CD4-positive, alpha-beta T cell treated with Interleukin-6 for 4 hours (primary cell): ENCODE data around the gene CCDC91.
"Not testable (repeated sequence)": the region's sequence is repeated elsewhere in the genome, so short reads cannot be mapped to it uniquely, and the experiment has no call there.

ENCODE experiments used
- DNase-seq: peaks from one replicate; pipeline ENCODE4 v3.0.0-alpha.2; 2020; ENCODE audit warnings: mixed read lengths

CCDC91 gene

DNA sequence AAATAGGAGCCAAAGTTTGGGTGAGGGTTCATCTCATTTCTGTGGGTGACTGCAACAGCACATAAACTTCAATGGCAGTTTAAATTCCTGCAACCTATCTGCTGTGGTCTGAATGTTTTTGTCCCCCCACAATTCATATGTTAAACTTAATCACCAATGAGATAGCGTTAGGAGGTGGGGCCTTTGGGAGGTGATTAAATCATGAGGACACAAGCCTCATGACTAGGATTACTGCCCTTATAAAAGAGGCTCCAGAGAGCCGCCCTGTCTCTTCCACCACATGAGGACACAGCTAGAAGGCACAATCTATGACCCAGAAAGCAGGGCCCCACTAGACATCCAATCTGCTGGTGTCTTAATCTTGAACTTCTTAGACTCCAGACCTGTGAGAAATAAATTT, 3.8 kb upstream of the CCDC91 start:
- DNase-seq = no peak

DNA sequence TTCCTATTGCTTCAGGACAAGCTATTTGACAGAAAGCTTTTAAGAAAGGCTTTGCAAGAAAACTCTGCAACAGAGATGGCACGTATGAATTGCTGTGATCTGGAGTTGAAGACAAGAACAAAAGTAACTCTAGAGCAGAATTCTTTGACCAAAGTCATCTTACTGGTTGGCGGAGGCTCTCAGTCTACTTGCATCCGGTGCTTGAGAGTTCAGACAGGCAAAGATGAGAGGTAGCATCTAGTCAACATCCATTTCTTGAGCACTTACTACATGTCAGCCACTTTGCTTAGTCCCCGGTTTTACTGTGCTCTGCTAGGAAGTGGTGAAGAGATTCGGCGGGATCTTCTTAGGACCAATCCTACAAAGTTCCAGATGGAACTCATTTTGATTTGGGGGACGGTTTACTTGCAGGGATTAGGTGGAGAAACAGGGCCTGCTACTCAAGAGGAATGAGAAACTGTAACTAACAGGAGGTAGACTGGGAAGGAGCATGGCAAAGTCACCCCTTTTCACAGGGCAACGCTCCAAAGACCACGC, 404 bp upstream of the CCDC91 start:
- peak; percentile 27 for DNase-seq

DNA sequence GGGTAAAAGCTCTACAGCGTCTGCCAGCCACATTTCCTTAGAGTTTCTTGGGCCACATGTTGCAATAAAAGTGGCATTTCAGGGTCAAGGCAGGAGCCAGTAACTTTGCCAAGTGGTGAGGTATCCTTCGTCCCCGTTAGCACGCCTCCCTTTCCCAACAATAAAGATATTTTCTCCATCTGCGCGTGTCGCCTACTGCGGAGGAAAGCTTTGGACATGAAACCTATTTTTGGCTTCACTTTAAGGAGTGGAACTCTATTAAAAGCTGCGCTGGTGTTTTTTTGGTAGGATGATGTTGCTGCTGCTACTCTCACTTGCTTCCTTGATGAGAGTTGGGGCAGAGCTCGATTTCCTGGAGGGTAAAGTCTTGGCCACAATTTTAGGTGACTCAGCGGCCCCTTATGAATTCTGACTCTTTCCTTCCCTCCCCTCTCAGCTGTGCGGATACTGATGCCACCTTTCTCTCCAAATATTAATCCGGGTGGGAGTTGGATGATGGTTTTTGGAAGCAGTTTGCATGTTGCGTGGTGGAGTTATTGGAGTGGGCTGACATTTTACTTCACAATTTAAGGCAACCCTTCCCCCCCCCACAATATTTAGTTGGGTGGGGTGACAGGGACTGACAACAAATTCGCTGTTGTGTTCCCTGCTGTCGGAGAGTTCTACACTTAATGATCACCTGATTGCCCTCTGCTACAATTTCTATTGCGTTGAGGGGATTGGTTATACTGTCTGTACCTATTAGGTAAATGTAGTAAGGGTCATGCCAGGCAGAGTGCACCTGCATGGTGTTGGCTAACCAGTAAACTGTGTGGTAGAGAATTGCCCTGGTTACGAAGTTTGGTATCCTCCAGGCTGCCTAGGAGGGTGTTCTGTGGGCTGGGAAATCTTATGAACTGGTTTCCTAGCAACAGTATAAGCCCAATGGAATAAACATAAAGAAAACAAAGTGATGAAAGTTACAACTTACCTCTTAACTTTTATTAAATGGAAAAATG, 1.1 kb downstream of the CCDC91 start:
- DNase-seq = peak; percentile 61

DNA sequence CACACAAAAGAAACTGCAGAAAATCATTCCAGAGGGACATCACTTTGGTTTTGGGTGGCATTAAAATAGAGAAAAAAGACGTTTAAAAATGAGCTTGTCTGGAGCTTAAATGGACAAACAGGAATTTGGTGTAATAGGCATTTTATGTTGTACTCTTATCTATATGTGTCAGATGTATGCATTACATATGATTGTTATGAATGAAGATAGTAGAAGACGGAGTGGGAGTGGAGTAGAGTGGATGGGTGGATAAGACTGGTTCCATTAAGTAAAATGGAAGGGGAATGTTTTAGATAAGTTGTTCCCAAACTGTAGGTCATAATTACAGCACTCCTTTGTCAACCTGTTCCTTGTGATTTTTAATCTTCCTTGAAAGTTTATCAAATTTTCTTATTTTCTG, 1.9 kb downstream of the CCDC91 start:
- DNase-seq = no peak

DNA sequence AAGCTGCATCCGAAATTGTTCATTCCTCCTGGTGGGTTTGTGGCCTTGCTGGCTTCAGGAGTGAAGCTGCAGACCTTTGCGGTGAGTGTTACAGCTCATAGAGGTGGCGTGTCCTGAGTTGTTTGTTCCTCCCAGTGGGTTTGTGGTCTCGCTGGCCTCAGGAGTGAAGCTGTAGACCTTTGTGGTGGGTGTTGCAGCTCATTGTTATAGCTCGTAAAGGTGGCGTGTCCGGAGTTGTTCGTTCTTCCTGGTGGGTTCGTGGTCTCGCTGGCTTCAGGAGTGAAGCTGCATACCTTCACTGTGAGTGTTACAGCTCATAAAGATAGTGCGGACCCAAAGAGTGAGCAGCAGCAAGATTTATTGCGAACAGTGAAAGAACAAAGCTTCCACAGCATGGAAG, 4.4 kb downstream of the CCDC91 start:
- DNase-seq = not testable (repeated sequence)

DNA sequence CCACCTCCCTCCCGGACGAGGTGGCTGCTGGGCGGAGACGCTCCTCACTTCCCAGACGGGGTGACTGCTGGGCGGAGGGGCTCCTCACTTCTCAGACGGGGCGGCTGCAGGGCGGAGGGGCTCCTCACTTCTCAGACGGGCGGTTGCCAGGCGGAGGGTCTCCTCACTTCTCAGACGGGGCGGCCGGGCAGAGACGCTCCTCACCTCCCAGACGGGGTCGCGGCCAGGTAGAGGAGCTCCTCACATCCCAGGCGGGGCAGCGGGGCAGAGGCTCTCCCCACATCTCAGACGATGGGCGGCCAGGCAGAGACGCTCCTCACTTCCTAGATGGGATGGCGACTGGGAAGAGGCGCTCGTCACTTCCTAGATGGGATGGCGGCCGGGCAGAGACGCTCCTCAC, 10.9 kb downstream of the CCDC91 start:
- DNase-seq = not testable (repeated sequence)

DNA sequence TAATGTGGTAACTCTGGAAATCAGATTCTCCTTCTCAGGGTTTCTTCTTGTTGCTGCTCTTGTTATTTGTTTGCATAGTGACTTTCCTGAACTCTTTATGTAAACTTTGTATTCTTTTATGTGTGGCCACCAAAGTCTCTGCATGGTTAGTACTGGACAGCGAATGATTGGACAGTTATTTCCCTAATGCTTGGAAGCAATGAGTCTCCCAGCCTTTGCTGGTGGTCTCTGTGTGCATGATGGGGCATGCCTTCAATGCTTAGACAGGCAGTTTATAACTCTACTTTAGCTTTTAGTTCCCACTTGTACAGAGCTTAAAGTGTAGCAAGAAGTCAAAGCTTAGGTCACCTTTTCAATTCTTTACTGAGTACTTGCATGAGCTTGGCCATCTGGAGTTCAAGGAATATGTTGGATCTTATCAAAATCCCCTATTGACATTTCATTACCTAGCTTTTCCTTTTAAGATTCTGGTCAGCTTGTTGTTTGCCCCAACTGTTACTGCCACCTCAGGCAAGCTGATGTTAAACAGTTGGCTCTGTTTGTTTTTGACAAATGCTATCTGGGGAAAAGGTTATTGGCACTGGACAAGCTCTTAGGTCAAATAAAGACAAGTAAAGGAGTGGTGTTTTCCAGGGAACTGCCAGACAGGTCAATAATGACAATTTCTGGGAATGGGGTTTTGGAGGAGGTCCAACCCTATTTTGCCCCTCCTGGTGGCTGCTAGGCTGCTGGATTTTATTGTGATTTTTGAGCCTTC, 12.3 kb downstream of the CCDC91 start:
- DNase-seq = no peak

DNA sequence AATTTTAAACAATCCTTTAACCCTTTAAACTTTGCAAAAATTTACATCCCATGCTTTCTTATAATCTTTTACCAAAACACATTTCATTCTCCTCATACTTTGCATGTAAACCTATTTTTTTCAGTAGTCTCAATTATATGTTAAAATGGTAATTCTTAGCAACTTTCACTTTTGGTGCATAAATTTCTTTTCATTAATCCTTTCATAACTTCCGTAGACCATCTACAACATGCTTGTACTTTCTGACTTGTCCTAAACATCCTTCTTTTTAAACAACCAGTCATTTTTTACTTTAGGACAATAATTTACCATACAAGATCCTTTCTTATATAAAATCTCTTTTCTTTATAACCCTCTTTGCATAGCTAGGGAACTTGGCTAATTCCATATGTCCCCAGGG, 19.5 kb downstream of the CCDC91 start:
- no peak for DNase-seq

DNA sequence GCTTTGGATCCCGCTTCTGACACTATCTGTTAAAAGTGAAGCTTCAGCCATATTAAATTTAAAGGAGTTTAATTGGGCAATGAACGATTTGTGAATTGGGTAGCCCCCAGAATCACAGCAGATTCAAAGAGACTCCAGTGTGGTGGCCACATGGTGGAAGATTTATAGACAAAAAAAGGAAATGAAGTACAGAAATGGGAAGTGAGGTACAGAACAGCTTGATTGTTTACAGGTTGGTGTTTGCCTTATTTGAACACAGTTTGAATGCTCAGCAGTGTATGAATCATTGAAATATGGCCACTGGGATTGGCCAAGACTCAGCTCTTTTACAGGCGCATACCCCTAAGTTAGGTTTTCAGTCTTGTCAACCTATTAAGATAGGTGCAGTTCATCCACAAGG, 21.9 kb downstream of the CCDC91 start:
- no peak for DNase-seq

DNA sequence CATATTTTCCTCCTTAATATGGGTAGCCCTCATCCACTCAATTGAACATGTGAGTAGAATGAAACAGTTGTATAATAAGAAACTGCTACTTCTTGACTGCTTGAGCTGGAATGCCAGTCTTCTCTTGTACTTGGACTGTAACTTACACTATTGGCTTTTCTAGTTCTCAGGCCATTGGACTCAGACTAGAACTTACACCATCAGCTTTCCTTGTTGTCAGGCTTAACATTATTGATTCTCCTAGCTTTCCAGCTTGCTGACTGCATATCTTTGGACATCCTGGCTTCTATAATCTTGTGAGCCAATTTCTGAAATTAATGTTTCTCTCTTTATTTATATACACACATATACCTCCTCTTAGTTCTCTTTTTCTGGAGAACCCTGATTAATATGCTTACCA, 24.8 kb downstream of the CCDC91 start:
- no peak for DNase-seq

DNA sequence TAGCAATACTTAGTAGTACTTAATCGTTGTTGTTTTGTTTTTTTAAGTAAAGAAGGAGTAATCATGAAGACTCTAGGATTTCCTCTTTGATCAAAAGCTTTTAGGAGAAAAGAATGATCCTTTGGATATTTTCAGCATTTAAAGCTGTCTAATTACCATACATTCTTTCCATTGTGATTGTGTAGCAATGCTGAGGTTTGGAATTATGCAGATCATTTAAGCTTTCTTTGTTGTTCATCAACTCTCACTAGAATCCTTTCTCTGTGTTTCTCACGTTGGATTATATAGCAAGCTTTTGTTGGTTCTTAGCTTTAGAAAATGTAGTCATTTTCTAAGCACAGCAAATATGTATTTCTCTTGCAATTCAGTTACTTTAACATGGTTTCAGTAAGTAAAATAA, 25.8 kb downstream of the CCDC91 start:
- DNase-seq = no peak

DNA sequence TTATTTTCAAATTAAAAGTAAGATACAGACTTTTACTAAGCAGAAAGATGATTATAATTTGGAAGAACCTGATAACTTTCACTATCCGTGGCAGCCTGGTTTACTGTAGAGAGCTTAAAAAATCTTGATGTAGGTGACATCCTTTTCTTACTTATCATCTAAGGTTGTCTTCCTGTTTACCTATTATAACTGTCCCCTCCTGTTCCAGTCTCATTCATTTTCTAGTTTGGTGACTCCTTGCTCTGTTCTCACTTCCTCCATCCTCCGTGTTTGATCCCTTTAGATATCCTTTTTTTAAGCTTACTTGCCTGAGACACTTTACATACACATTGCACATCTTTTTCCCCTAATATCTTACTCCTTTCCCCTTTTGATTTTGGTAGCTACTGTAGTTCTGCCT, 27.5 kb downstream of the CCDC91 start:
- no peak for DNase-seq

DNA sequence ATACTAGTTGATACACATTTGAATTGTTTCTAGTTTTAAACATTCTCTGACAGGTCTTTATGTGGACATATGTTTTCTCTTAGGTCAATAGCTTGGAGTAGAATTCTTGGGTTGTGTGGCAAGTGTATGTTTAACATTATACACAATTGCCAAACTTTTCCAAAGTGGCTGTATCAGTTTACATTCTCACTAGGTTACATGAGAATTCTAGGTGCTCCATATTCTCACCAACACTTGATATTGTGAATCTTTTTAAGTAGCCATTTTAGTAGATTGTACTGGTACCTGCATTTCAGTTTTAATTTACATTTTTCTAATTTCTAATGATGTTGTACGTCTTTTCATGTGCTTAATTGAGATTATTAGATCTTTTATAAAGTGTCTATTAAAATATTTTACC, 28.6 kb downstream of the CCDC91 start:
- no peak for DNase-seq

DNA sequence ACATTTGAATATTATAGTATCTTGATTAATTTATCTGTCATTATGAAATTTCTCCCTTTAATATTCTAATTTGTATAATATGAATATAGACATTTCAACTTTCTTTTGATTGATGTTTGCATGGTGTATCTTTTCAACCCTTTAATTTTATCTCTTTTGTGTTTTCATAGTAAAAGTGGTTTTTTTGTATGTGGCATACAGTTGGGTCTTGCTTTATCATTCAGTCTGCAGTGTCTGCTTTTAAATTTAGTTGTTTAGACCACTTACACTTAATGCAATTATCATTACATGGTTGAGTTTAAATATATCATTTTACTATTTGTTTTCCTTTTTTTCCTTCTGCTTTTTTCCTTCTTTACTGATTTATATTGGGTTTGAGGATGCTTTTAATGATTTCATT, 29.6 kb downstream of the CCDC91 start:
- no peak for DNase-seq

DNA sequence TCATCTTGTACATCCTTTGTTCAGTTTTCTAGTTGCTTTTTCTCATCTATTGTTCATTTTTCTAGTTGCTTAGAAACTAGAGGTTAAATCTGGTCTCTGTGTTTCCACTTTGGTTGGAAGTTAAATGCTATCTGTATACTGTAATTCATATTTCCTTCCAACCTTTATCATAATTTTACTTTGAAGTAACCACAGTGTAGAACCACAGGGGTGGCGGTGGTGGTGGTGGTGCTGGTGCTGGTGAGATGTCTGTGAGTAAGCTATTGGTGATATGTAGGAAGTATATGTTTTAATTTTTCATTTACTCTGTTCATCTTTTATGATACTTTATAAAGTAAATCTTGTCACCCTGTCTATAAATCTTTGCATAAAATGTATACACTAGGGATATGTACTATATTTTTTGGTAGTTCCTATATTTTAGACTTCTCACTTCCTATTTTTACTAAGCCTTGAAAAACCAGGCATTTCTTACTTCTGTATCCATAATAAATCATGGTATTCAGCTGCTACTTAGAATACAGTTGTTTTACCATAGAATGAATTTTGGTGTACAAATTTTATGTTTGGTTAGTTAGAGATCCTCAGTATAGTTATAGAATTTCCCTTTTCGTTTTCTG, 31.9 kb downstream of the CCDC91 start:
- DNase-seq = peak; percentile 76

DNA sequence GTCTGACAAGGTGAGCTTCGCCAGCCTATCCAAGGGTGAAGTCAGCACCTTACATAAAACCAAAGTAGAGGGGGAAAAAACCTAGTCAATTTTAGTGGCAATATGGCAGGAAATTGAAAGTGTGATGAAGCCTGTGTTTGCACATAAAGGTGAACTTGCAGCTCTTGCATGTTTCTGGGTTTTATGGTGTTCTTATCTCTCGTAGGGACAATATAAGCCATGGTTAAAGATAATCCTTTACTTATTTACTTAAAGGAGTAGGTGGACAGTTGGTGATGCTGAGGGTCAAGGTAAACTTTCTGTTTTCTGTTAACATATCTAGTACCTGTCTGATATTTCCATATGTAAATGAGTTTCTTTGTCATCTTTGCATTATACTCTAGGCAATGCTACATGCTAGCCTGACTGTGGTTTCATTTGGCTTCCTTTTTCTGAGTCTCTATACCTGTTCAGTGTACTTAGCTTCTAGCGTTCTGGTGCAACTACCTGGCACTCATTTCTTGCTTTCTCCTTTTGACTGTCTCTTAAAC, 32.8 kb downstream of the CCDC91 start:
- peak; percentile 6 for DNase-seq

DNA sequence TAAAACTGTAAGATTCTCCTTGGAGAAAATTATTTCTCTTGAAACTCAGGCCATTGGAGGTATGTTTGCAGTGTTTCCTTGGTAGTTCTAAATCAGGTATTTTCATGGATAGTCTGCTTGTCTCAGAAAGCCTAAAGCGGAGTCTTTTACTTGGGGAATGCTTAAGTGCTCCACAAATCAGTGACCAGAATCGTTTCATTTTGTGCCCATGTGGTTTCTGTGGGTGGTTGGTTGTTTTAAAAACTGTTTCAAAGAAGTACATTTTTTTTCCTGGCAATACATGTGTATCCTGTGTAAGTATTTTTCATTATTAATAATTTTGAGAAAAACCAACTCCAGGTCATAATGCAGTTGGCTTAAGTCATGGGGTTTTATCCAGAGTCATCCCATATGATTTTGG, 33.6 kb downstream of the CCDC91 start:
- no peak for DNase-seq

DNA sequence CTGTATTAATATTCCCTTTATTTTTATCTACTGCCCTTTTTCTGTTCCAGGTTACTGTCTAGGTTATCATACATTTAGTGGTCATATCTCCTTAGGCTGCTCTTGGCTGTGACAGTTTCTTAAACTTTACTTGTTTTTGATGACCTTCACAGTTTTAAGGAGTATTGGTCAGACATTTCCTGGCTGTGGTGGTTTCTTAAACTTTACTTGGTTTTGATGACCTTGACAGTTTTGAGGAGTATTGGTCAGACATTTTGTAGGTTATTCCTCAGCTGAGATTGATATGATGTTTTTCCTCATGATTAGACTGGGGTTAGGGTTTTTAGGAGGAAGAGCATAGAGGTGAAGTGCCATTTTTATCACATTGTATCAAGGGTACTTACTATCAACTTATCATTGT, 36.4 kb downstream of the CCDC91 start:
- DNase-seq = no peak

DNA sequence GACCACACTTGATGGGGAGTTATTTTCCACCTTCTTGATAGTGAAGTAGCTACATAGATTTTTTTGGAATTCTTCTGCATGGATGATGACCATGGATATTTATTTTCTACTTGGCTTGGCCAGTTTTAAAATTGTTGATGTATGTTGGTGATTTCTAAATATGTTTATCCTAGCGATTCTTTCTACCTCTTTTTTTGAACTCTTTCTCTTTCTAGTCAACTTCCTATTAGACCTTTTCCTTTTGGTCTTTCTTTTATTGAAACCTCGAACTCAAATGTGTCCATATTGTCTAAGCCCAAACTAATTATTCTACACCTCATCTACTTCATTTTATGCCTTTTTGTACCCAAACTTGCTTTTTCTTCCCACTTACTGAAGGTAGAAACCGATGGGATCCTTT, 37.0 kb downstream of the CCDC91 start:
- DNase-seq = no peak

DNA sequence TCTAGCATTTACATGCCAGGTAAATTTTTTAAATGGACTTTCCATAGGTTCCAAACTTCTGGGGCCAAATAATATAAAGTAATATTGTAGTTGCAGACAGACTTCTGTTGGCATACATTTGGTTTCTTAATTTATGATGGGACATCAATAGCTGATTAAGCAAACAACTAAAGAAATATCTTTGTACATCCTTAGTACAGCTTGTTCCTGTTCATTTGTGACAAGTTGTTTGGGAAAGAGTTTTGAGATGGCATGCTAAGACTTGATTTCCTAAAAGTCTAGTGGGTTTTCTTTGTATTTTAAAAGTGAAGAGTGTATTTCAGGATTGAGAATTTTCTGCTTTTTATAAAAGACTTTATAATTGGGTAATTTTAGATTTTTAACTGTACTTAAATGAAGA, 41.0 kb downstream of the CCDC91 start:
- DNase-seq = no peak

DNA sequence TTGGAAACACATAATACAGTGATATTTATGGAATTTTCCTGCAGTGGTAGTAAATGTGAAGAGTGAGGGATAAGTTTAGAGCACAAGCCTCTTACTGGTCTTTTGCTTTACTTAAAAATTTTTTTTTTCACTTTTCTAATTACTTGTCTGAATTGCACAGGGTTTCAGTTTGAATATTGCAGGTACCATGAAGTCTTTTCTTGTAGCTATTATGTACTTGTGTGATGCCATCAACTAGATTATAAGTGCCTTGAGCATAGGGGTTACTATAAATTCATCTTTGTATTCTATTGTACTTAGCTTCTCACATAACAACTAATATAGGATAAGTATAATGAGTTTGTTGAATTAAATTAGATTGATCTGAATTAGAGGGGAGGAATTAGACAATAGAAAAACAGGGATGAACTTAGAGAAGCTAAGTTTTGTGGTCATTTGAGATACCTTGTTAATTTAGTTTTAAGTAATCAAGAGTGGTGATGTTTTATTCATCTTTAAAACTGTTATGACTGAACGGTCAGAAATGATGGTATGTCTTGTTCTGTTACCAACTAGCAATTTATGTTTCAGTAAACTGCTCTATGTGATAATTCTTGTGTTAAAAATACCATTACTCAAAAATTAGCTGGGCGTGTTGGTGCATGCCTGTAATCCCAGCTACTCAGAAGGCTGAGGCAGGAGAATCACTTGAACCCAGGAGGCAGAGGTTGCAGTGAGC, 42.1 kb downstream of the CCDC91 start:
- DNase-seq = no peak

DNA sequence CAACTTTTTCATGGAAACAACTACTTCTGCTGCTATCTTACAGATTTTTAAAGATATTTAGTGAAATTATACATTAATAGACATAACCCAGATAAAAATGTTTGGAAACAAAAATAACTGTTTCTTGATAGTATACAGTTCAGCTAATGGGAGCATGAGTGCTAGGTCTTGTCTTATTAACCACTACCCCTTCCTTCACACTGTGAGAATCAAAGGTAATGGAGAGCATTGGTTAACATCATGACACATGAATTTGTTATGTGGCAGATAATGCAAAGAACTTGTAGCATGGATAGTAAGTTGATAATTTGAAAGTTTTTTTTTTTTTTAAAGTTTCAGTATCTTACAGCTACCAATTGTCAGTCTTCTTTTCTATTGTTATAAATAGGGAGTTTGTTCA, 44.2 kb downstream of the CCDC91 start:
- no peak for DNase-seq
